Activated naive CD4-positive, alpha-beta T cell treated with anti-CD3 and anti-CD28 coated beads, Interleukin-2, amount 50 U/mL, for 24 hours (primary cell): Measurements from ENCODE around the gene PLEKHM2.
A peak's percentile ranks its signal among the peaks of the same experiment; 100 is the strongest.
"Not testable (repeated sequence)": the region's sequence is repeated elsewhere in the genome, so short reads cannot be mapped to it uniquely, and the experiment has no call there.

Experiments
- H3K27ac Mint-ChIP-seq: one replicate; pipeline ENCODE4 v1.8.0; 2021; ENCODE audit warnings: mild to moderate bottlenecking, mixed read lengths
- H3K27me3 Mint-ChIP-seq: one replicate; pipeline ENCODE4 v1.8.0; 2021; ENCODE audit warnings: mixed read lengths
- H3K36me3 Mint-ChIP-seq: one replicate; pipeline ENCODE4 v1.8.0; 2021; ENCODE audit warnings: mixed read lengths
- H3K4me1 Mint-ChIP-seq: one replicate; pipeline ENCODE4 v1.8.0; 2021; ENCODE audit warnings: mixed read lengths
- H3K4me3 Mint-ChIP-seq: one replicate; pipeline ENCODE4 v1.8.0; 2021; ENCODE audit warnings: mild to moderate bottlenecking, mixed read lengths
- H3K9me3 Mint-ChIP-seq: one replicate; pipeline ENCODE4 v1.8.0; 2021; ENCODE audit warnings: mixed read lengths

PLEKHM2 gene

GRCh38 chr1:15684042-15684461 lies at the start of gene PLEKHM2:
Gene PLEKHM2 (plus strand): TSS chr1:15684320. CDS start chr1:15684559, 239 bp downstream.
- no peaks in the 10 kb centered on the region for H3K27me3 Mint-ChIP-seq
- peaks cover 28% of the 10 kb centered on the region for H3K4me1 Mint-ChIP-seq
- no peaks in the 10 kb centered on the region for H3K9me3 Mint-ChIP-seq
- peaks cover 4% of the 10 kb centered on the region for H3K36me3 Mint-ChIP-seq
- peak within 1 kb of the TSS; percentile 91 for H3K4me3 Mint-ChIP-seq
- peak within 1 kb of the TSS; percentile 97 for H3K27ac Mint-ChIP-seq

GRCh38 chr1:15636436-15636835 lies 47.7 kb upstream of the PLEKHM2 start:
- Mint-ChIP-seq H3K4me1 (peaks cover 3% of the 10 kb centered on the region), H3K27me3 (no peaks in the 10 kb centered on the region), H3K27ac (no peak overlapping the region), H3K9me3 (no peaks in the 10 kb centered on the region), H3K36me3 (peaks cover 18% of the 10 kb centered on the region), H3K4me3 (no peak overlapping the region)

GRCh38 chr1:15637826-15638225 lies 46.3 kb upstream of the PLEKHM2 start:
- Mint-ChIP-seq H3K4me3 (no peak overlapping the region), H3K27me3 (no peaks in the 10 kb centered on the region), H3K4me1 (peaks cover 3% of the 10 kb centered on the region), H3K27ac (no peak overlapping the region), H3K9me3 (no peaks in the 10 kb centered on the region), H3K36me3 (peaks cover 20% of the 10 kb centered on the region)

- Mint-ChIP-seq H3K4me1 (peaks cover under 1% of the 10 kb centered on the region), H3K9me3 (no peaks in the 10 kb centered on the region), H3K27ac (no peak overlapping the region), H3K36me3 (peaks cover 30% of the 10 kb centered on the region), H3K4me3 (no peak overlapping the region), H3K27me3 (no peaks in the 10 kb centered on the region)
Measured at GRCh38 chr1:15639262-15639661, 44.9 kb upstream of the PLEKHM2 start.

GRCh38 chr1:15639931-15640330 lies 44.2 kb upstream of the PLEKHM2 start:
- H3K4me1 Mint-ChIP-seq = no peaks in the 10 kb centered on the region
- H3K9me3 Mint-ChIP-seq = no peaks in the 10 kb centered on the region
- H3K27ac Mint-ChIP-seq = no peak overlapping the region
- peaks cover 30% of the 10 kb centered on the region for H3K36me3 Mint-ChIP-seq
- H3K4me3 Mint-ChIP-seq = no peak overlapping the region
- H3K27me3 Mint-ChIP-seq = no peaks in the 10 kb centered on the region

- Mint-ChIP-seq H3K36me3 (peaks cover 34% of the 10 kb centered on the region), H3K9me3 (no peaks in the 10 kb centered on the region), H3K4me1 (no peaks in the 10 kb centered on the region), H3K4me3 (no peak overlapping the region), H3K27ac (no peak overlapping the region), H3K27me3 (no peaks in the 10 kb centered on the region)
Measured at GRCh38 chr1:15640667-15641066, 43.5 kb upstream of the PLEKHM2 start.

- no peaks in the 10 kb centered on the region for H3K27me3 Mint-ChIP-seq
- peaks cover 3% of the 10 kb centered on the region for H3K4me1 Mint-ChIP-seq
- H3K9me3 Mint-ChIP-seq = no peaks in the 10 kb centered on the region
- no peak overlapping the region for H3K27ac Mint-ChIP-seq
- no peak overlapping the region for H3K4me3 Mint-ChIP-seq
- peaks cover 10% of the 10 kb centered on the region for H3K36me3 Mint-ChIP-seq
Measured at GRCh38 chr1:15649937-15650336, 34.2 kb upstream of the PLEKHM2 start.

GRCh38 chr1:15650433-15650832 lies 33.7 kb upstream of the PLEKHM2 start:
- Mint-ChIP-seq H3K27me3 (no peaks in the 10 kb centered on the region), H3K27ac (no peak overlapping the region), H3K4me3 (no peak overlapping the region), H3K9me3 (no peaks in the 10 kb centered on the region), H3K36me3 (peaks cover 6% of the 10 kb centered on the region), H3K4me1 (peaks cover 3% of the 10 kb centered on the region)

- not testable (repeated sequence) for H3K4me1 Mint-ChIP-seq, H3K4me3 Mint-ChIP-seq, H3K36me3 Mint-ChIP-seq, H3K27me3 Mint-ChIP-seq, H3K27ac Mint-ChIP-seq, H3K9me3 Mint-ChIP-seq
Measured at GRCh38 chr1:15652130-15652529, 32.0 kb upstream of the PLEKHM2 start.

GRCh38 chr1:15654091-15654690 lies 29.9 kb upstream of the PLEKHM2 start:
- no peaks in the 10 kb centered on the region for H3K27me3 Mint-ChIP-seq
- H3K4me3 Mint-ChIP-seq = no peak overlapping the region
- peaks cover 7% of the 10 kb centered on the region for H3K36me3 Mint-ChIP-seq
- H3K4me1 Mint-ChIP-seq = no peaks in the 10 kb centered on the region
- no peak overlapping the region for H3K27ac Mint-ChIP-seq
- no peaks in the 10 kb centered on the region for H3K9me3 Mint-ChIP-seq

GRCh38 chr1:15656464-15656863 lies 27.7 kb upstream of the PLEKHM2 start:
- no peak overlapping the region for H3K4me3 Mint-ChIP-seq
- no peaks in the 10 kb centered on the region for H3K27me3 Mint-ChIP-seq
- no peaks in the 10 kb centered on the region for H3K4me1 Mint-ChIP-seq
- H3K36me3 Mint-ChIP-seq = peaks cover 13% of the 10 kb centered on the region
- no peak overlapping the region for H3K27ac Mint-ChIP-seq
- no peaks in the 10 kb centered on the region for H3K9me3 Mint-ChIP-seq

- Mint-ChIP-seq H3K4me1 (no peaks in the 10 kb centered on the region), H3K27me3 (no peaks in the 10 kb centered on the region), H3K4me3 (no peak overlapping the region), H3K9me3 (no peaks in the 10 kb centered on the region), H3K27ac (no peak overlapping the region), H3K36me3 (peaks cover 14% of the 10 kb centered on the region)
Measured at GRCh38 chr1:15657021-15657420, 27.1 kb upstream of the PLEKHM2 start.

GRCh38 chr1:15660151-15660550 lies 24.0 kb upstream of the PLEKHM2 start:
- Mint-ChIP-seq H3K27ac (no peak overlapping the region), H3K4me3 (no peak overlapping the region), H3K9me3 (no peaks in the 10 kb centered on the region), H3K36me3 (peaks cover 17% of the 10 kb centered on the region), H3K4me1 (no peaks in the 10 kb centered on the region), H3K27me3 (no peaks in the 10 kb centered on the region)

- H3K36me3 Mint-ChIP-seq = peaks cover 12% of the 10 kb centered on the region
- no peak overlapping the region for H3K27ac Mint-ChIP-seq
- H3K27me3 Mint-ChIP-seq = no peaks in the 10 kb centered on the region
- H3K4me1 Mint-ChIP-seq = no peaks in the 10 kb centered on the region
- H3K4me3 Mint-ChIP-seq = no peak overlapping the region
- H3K9me3 Mint-ChIP-seq = no peaks in the 10 kb centered on the region
Measured at GRCh38 chr1:15662477-15662876, 21.6 kb upstream of the PLEKHM2 start.

- Mint-ChIP-seq H3K36me3 (peaks cover 13% of the 10 kb centered on the region), H3K9me3 (no peaks in the 10 kb centered on the region), H3K27ac (no peak overlapping the region), H3K4me1 (no peaks in the 10 kb centered on the region), H3K27me3 (no peaks in the 10 kb centered on the region), H3K4me3 (no peak overlapping the region)
Measured at GRCh38 chr1:15663925-15664324, 20.2 kb upstream of the PLEKHM2 start.

- Mint-ChIP-seq H3K4me3 (no peak overlapping the region), H3K9me3 (no peaks in the 10 kb centered on the region), H3K27me3 (no peaks in the 10 kb centered on the region), H3K27ac (peak overlapping the region; percentile 38), H3K36me3 (peaks cover 4% of the 10 kb centered on the region), H3K4me1 (peaks cover 5% of the 10 kb centered on the region)
Measured at GRCh38 chr1:15667362-15667761, 16.8 kb upstream of the PLEKHM2 start.

GRCh38 chr1:15668089-15668754 lies 15.9 kb upstream of the PLEKHM2 start:
- Mint-ChIP-seq H3K4me1 (peaks cover 5% of the 10 kb centered on the region), H3K27me3 (no peaks in the 10 kb centered on the region), H3K27ac (no peak overlapping the region), H3K36me3 (peaks cover 2% of the 10 kb centered on the region), H3K4me3 (no peak overlapping the region), H3K9me3 (no peaks in the 10 kb centered on the region)
